ENCODE measurements around the gene TBXAS1.

The TBXAS1 gene

DNA sequence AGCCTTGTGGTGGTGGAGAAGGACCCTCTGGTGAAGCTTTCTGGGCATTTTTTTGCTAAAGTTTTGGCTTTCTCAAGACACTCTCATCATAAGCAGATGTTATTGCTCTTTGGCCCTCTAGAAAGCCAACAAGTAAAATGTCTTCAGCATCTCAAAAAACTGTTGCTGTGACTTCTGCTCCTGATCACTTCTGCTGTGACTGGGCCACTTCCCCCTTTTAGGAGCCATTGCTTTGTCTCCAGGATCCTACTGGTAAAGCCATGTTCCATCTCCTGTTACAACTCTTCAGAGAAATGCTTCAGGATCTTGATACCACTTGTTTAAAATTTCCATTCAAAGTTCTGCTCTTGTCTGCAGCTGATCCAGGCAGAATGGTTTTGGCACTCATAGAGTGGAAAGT lies 222.8 kb downstream of the TBXAS1 start:
- no peak for DNase-seq

- DNase-seq: no peak
Measured at GRCh38 chr7:140053812-140054539, 224.9 kb downstream of the TBXAS1 start.

DNA sequence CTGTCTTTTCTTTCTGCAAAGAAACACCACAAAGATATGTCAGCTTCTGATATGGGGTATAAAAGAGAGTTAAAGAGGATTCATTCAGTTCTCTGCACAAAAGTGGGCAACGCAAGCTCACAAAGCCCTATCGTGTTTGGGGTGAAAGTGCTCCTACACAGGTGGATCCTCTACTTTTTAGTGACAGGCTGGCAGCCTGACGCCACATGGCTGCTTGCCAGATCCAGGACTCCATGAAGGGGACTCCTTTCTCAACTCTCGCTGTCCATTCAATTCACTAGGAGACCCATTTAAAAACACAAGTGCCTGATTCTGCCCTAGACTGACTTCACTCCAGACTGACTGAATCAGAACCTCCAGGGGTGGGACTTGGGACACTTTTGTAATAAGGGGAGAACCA lies 225.7 kb downstream of the TBXAS1 start:
- no peak for DNase-seq

GRCh38 chr7:140055833-140056232 lies 226.8 kb downstream of the TBXAS1 start:
- no peak for DNase-seq

GRCh38 chr7:140056431-140057142 lies 227.5 kb downstream of the TBXAS1 start:
- no peak for DNase-seq

DNA sequence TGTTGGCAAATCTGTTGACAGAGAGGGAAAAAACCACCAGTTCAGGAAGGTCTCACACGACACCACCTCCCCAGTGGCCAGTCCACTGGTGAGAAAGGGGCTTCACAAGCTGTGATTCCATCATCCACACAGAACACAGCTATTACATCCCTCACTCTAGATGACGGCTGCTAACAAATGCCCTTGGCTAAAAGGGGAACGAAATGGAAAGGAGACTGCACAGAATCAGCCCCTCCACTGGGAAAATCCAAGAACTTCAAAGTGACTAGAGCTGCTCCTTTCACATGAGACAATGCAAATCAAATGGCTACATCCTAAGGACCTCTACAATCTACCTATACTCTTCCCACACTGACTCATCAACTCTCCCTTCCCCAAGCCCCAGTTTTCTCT lies 228.1 kb downstream of the TBXAS1 start:
- DNase-seq: no peak

DNA sequence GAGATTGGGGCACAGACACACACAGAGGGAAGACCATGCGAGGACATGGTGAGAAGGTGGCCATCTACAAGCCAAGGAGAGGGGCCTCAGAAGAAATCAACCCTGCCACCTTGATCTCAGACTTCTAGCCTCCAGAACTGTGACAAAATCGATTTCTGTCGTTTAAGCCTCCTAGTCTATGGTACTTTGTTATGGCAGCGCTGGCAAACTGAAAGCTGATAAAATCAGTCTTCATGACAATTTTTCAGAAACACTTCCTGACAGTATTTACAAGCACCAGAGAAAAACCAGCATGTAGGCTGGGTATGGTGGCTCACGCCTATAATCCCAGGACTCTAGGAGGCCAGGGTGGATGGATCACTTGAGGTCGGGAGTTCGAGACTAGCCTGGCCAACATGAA lies 229.5 kb downstream of the TBXAS1 start:
- peak in 1 of 5 experiments; percentile 66 for DNase-seq

DNA sequence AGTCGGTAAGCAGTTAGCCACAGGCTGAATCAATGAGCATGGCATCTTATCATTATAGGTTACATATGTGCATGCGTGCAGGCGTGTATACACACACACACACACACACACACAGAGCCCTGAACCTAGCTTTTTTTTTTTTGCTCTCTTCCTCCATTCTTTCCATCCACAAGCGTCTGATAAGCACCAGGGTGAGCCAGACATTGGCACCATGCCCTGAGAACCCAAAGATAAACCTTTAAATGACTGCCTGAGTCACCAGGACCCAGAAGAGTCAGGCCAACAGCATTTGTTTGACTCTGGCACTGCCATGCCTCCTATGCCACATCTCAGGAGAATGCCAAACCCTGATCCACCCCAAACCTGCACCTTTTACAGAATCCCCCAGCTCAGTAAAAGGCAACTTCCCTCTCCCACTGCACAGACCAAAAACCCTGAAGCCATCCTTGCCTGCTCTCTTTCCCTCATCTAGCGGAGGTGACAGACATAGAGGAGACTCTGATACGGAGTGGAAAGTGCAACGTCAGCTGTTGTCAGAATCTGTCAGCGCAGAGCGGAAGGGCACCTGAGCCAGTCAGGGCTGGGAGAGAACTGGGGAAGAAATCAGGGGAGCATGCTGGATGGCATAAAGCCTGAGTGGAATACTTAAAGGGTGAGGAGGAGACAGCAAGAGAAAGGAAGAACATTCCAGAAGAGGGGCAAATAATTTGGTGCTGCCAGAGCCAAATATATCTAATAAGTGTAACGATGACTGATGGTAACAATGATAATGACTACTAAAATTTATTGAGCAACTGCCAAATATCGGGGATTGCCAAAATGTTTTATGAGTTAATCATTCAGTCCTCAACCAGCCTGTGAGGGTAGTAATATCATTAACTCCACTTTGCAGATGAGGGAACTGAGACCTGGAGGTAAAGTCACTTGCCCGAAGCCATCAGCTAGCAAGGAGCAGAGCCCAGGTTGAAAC lies 230.5 kb downstream of the TBXAS1 start:
- peak in 4 of 5 experiments; percentile 10 to 62 (median 34) for DNase-seq

DNA sequence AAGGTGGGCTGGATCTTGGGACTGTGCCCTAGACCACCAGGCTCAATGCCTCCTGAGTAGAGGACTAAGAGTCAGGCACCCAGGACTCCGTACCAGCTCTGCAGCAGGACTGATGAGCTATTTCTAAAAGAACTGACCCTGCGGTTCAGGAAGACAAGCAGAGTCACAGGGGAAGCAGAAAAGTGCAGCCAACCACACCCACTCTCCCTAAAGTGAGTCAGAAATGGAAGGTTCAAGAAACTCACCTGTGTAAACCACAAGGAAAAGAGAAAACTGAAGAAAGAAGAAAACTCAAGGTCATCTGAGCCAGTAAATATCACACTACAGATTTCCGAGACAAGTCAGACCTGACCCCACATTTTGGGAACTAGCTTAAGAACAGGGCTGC lies 231.2 kb downstream of the TBXAS1 start:
- peak in 1 of 5 experiments; percentile 30 for DNase-seq

- no peak for DNase-seq
Measured at GRCh38 chr7:140060788-140061606, 231.9 kb downstream of the TBXAS1 start.

GRCh38 chr7:140061607-140061930 lies 232.5 kb downstream of the TBXAS1 start:
- no peak for DNase-seq

- DNase-seq: peak; percentile 20 to 58 (median 40)
Measured at GRCh38 chr7:140062118-140062527, 233.1 kb downstream of the TBXAS1 start.

GRCh38 chr7:140062528-140063299 lies 233.7 kb downstream of the TBXAS1 start, which contains the start of gene PARP12:
Gene PARP12, minus strand, starts transcription at chr7:140062951. Its CDS starts 104 bp downstream, at chr7:140062847.
- peak; percentile 67 to 93 (median 80) for DNase-seq

GRCh38 chr7:140067052-140067451 lies 238.0 kb downstream of the TBXAS1 start:
- no peak for DNase-seq

DNA sequence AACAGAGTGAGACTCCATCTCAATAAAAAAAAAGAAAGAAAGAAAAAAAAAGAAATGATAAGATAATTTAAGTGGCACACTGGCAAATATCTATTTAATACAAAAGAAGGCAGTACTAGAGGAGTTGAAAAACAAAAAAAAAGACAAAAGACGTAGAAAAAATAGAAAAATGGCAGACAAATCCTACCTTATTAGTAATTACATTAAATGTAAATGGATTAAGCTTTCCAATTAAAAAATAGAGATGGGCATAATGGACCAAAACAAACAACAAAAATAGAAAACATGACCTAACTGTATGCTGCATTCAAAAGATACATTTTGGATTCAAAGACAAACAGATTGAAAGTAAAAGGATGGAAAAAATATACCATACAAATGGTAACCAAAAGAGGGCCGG lies 239.0 kb downstream of the TBXAS1 start:
- DNase-seq: no peak

DNA sequence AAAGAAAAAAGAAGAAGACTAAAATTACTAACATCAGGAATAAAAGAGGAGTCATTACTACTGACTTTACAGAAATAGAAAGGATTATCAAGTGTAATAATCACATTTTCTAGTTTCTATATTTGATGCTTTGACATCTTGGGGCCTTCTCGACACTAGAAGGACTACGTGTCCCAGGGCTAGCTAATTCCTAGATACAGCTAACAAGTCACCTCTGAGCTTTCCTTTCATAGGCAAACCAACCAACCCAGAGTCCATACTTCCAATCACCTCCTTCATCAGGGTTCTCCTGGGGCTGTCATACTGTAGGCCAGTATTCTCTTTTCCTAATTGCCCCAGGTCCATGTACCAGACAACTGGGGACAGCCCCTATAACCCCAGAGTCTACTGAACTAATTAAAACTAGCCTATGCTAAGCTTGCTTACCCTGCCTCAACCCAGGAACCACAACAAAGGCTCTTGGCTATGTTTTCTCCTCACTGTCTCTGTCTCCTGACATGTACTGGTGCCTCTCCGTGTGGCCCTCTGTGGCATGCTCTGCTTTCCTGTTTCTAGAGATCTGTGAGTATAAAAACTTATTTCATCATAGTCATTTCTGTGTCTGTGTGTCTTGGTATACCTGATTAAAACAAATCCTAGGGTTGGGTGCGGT lies 240.4 kb downstream of the TBXAS1 start:
- no peak for DNase-seq
